ENCODE data around the gene ADAM29. TPM values are rescaled to one million over a fixed set of nuclear protein-coding genes. Genes with fewer than 3 reads are reported as not detected.
"Not testable (repeated sequence)": the region's sequence is repeated elsewhere in the genome, so short reads cannot be mapped to it uniquely, and the experiment has no call there.

Gene ADAM29
- total RNA-seq: not detected
- long read RNA-seq: 0 reads

DNA sequence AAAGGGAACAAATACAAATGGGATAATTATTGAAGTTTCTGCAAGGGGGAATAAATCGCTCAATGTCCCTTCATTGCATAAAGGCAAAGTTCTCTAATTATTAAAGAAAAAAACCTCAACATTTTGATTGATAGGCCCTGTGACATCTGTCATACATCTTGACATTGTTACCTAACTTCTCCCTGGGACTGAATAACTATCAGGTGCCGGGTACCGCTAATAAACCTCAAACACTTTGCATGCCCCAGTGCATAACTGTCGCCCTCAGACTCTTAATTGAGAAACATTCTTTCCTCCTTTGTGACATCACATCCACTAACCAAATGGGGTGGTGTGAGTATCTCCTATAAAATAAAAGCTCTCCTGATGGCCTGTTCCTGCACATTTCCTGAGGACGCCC lies at the start of gene ADAM29:
Gene ADAM29, plus strand, starts transcription at position 301 of the 400 bp plus-strand sequence. CDS start 57,168 bp downstream, outside the sequence.
- intact Hi-C loops (cut with DNase I): no loop called here
- no peak for ATAC-seq
- DNase-seq (ENCODE audit: missing footprints): no peak

DNA sequence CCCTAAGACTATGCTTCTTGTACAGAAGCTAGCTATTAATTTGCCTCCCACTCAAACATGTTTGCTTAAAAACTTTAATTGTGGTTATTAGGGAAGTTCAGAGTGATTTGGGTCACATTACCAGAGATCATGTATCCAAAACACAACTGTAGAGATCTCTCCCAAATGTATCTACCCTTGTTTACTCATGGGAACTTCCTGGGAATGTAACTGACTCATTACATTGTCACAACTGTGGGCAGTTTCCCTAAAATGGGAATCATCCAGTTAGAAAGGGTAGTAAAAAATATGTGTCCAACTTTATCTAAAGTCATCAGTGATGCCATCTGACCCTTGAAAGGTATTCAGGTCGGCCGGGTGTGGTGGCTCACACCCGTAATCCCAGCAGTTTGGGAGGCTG lies 48.8 kb upstream of the ADAM29 start:
- intact Hi-C loops (cut with DNase I): no loop called here
- ATAC-seq: no peak
- no peak for DNase-seq (ENCODE audit: missing footprints)

DNA sequence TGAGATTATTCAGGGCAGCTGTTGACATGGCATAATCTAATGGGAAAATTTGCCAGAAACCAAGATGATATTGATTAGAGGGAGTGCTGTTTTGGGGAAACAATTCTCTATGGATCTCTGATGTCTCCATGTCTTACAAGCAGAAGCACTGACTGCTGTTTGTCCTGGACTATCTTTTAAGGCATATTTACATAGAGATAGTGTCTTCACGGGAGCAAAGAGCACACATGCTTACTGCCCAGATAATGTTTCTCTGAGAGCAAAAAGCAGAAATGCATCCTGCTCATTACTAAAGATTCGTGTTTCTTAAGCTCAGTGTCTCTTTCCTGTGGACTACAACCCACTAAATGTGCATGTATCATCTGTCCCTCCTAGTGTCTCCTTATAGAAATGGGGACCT lies 47.8 kb upstream of the ADAM29 start:
- ATAC-seq (no peak), DNase-seq (ENCODE audit: missing footprints) (no peak)
- intact Hi-C loops (cut with DNase I): no loop called here

DNA sequence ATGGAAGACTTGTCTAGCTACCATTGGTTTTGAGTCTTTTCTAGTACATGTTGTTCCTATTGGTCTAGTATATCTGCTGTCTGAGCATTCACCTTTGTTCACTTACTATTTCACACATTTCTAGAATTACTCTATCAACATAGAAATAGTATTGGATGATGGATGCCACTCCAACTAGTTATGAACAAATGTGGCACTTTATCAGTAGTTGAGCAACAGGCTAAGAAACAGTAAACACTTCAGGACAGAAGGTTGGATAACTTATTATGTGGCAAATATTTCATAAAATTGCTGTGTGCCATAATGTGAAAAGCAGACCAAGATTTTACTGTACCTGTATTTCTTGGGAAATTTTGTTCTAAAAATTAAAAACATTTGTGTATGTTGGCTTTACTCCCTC lies 46.8 kb upstream of the ADAM29 start:
- ATAC-seq (no peak), DNase-seq (ENCODE audit: missing footprints) (no peak)
- intact Hi-C loops (cut with DNase I): no loop called here

DNA sequence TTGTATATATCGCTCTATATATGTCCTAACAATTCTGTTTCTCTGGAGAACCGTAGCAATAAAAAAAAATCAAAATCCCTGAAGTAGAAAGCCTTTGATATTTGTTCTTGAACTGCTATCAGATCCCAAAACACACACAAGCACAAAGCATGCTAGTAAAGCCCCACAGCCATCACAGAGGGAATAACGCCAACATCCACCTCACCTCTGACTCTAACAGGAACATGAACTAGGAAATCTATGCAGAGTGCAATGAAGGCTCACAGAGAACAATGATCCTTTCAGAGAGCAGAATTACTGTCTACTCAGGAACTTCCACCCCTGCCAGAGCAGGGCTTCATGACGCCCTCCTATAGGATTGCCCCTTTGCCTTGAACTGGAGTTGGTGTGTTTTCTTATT lies 45.0 kb upstream of the ADAM29 start:
- ATAC-seq; DNase-seq (ENCODE audit: missing footprints); intact Hi-C loops (cut with DNase I): not testable (repeated sequence)

DNA sequence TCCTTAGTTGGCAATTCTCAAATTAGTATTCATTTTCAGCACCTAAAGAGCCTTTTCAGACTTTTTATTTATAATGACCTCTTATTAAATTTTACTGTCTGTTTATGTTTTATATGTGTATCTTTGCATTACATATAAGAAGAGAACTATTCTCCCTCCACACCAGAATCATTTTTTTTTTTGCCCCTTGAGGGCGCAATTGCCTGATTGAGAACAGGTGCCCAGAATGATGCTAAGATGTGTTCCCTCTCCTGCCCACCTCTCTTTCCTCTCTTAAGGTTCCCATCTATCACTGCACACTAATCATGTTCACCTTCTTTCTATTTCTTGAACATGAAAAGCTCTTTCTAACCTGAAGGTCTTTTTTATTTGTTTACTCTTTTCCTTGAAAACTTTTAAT lies 44.2 kb upstream of the ADAM29 start:
- ATAC-seq: no peak
- intact Hi-C loops (cut with DNase I): no loop called here
- DNase-seq (ENCODE audit: missing footprints): no peak

DNA sequence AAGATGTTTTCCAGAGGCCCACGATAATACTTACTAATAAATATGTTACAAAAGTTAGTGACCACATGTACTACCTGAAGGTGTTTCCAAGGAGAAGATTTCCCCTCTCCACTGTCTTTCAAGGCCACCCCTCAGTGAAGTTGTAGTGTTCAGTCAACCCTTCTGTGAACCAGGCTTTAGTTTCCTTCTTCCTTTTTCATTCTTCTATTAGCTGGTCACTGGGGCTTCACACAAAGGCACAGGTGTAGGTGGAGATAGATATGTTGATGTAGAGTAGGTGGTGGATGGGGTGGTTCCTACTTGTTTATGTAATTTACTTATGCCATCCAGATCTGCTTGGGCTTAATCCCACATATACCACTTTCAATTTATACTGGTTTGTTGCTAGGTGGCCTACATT lies 43.3 kb upstream of the ADAM29 start:
- DNase-seq (ENCODE audit: missing footprints): no peak
- intact Hi-C loops (cut with DNase I): no loop called here
- no peak for ATAC-seq

DNA sequence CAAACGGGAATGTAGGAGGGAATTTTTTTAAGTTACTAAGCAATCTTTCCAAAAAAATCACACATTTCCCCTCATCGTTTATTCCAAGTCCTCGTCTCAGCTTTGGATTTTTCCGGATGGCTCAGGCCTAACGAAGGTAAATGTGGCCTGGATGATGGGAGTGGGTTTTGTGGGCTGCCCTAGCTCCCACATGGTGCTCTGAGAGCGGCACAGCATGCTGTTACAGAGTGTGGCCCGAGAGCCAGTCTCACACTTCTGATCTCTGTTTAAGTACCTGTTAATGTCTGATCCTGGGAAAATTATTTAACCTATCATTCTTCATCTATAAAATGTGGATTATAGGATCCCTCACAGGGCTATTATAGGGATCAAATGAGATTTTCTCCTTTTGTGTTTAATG lies 38.2 kb upstream of the ADAM29 start:
- ATAC-seq (no peak), DNase-seq (ENCODE audit: missing footprints) (no peak)
- intact Hi-C loops (cut with DNase I): no loop called here

DNA sequence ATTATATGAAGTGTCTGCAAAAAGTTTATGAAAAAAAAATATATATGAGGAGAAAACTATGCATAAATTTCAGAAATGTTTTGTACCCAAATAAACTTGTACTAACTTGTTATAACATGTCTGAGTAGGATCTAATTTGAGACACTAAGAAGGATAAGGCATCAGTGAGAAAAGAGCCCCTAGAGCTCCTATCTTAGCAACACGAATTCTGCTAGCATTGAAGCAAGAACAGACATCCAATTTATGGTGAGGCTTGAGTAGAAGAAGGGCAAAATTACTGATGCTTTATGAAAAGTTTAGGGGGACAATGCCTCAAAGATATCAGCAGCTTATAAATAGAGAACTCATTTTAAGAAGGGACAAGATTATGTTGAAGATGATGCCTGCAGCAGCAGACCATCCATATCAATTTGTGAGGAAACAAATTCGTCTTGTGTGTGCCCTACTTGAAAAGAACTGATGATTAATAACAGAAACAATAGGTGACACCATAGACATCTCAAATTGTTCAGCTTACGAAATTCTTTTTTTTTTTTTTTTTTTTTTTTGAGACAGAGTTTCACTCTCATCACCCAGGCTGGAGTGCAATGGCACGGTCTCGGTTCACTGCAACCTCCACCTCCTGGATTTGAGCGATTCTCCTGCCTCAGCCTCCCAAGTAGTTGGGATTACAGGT lies 35.7 kb upstream of the ADAM29 start:
- ATAC-seq (no peak), DNase-seq (ENCODE audit: missing footprints) (no peak)
- intact Hi-C loops (cut with DNase I): no loop called here

DNA sequence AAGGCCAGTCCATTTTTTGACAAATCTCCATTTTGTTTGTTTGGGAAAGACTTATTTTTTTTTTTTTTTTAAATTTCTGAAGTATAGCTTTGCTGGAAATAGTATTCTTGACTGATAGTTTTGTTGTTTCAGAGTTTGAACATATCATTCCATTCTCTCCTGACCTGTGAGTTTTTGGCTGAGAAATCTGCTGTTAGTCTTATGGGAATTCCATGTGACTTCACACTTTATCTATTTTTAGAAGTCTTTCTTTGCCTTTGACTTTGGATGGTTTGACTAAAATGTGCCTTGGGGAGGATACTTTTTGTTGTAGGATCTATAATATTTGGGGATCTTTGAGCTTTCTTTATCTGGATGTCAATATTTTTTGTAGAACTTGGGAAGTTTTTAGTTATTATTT lies 10.7 kb upstream of the ADAM29 start:
- intact Hi-C loops (cut with DNase I): no loop called here
- DNase-seq (ENCODE audit: missing footprints) (no peak), ATAC-seq (no peak)

DNA sequence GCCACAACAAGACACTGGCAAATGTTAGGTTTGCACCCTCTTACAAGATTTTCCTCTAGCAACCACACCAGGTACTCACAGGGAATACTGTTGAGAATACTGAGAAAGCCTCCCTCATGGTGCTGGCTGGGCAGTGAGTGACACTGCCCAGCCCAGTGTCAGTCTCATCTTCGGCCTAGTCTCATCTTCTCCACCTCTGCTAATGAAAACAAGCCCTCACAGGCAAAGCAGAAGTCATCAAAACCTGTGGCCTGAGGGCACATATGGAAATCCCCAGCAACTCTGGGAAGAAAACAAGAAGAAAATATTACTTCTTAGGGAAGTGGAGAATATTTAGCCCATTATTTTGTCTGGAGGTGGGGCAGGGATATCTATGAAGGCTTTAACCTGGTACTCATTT lies 7.9 kb upstream of the ADAM29 start:
- ATAC-seq (no peak), DNase-seq (ENCODE audit: missing footprints) (no peak)
- intact Hi-C loops (cut with DNase I): no loop called here

DNA sequence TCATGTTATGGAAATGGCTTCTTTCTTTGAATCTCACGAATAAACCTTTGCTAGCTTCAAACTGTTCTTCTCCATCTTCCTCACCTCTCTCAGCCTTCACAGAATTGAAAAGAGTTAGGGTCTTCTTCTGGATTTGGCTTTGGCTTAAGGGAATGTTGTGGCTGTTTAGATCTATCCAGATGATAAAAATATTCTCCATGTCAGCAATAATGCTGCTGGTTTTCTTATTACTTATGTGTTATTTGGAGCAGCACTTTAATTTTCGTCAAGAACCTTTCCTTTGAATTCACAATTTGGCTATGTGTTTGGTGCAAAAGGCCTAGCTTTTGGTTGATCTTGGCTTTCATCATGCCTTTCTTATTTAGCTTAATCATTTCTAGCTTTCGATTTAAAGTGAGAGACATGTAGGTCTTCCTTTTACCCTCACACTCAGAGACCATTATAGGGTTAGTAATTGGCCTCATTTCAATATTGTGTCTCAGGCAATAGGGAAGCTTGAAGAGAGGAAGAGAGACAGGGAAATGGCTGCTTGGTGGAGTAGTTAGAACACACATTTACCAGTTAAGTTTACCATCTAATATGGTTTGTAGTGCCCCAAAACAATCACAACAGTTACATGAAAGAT lies 5.1 kb upstream of the ADAM29 start:
- no peak for ATAC-seq

DNA sequence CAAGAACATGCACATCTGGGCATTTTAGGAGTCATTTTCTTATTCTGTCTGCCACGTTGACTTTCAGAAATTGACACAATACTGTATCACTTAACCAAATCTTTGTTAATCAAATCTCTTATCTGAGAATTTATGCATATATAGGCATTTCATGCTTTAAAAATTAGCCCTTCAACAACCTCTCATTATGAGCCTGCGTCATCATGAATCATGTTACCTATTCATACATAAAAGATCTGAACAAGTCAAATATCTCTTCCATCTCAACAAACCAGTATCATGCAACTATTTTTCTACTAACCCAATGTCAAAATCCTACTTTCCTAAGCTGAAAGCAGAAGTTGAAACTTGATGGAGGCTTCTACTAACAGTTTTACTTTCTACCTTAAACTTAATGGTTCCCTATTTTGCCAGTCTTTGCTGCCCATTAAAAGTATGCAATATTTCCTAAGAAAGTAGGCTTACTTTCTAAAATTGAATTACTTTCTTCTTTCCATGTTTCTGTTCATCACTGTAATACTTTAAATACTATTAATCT lies 1.8 kb downstream of the ADAM29 start:
- DNase-seq (ENCODE audit: missing footprints): no peak
- ATAC-seq: no peak
- intact Hi-C loops (cut with DNase I): no loop called here

More for the DNA sequence above, 5.1 kb upstream of the ADAM29 start:
- intact Hi-C loops (cut with DNase I): no loop called here
- DNase-seq (ENCODE audit: missing footprints): no peak

DNA sequence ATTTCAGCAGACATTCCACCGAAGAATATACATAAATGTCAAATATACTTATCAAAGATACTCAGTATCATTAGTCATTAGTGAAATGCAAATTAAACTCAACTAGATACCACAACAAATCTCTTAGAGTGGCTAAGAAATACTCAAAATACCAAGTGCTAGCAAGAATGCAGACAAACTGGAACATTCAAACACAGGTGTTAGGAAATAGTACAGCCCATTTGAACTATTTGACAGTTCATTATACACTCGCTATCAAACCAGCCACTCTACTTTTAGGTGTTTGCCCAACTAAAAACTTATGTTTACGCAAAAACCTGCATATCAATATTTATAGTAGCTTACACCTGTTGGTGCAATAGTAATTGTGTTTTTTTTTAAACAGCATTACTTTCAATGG lies 8.8 kb downstream of the ADAM29 start:
- no peak for ATAC-seq
- DNase-seq (ENCODE audit: missing footprints): no peak
- intact Hi-C loops (cut with DNase I): no loop called here

DNA sequence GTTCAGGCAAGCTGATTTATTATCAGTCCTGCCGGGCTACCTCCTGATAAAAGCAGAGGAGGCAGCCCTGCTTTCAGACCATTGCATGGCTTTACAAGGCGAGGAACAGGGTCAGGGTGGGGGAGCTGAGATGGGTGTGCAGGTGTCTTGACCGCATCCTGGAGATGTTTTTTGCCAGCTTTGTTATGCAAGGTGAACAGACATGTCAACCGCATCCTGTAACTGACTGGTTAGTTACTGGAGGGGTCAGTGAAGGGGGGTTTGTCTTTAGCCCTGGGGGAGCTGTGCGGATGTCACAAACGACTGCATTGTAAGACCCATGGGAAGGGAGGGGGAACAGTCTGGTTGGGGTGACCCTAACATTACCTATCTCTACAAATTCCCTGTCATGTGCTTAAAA lies 10.0 kb downstream of the ADAM29 start:
- intact Hi-C loops (cut with DNase I): no loop called here
- DNase-seq (ENCODE audit: missing footprints) (no peak), ATAC-seq (no peak)

DNA sequence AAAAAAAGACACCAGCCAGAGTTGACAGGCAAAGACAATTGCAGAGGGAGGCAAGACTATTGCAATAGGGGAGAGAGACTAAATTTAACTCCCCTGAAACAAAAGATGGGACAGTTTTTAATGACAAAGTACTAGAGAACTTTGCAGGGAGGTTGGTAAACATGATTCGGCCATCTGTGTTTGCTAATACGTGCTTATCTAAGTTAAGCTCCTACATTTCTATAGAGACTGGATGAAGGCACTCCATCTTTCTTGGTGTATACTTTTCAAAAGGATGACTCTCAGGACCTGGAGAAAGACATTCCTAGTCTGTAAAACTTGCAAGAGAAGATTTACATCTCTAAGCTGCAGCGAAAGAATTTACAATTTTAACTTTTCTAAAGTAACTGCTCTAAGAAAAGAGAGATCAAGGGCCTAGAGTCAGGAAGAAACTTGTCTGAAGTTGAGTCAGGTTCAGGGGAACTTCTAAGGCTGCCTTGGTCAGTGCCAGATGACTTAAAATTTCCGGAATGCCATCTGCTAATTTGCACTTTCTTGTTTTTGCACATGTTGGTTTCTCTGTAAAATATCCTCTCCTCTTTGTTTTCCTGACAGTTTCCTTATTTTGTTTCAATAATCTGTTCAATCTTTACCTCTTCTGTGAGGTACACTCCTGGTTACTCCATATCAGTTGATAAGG lies 10.6 kb downstream of the ADAM29 start:
- no peak for ATAC-seq
- intact Hi-C loops (cut with DNase I): no loop called here
- no peak for DNase-seq (ENCODE audit: missing footprints)

DNA sequence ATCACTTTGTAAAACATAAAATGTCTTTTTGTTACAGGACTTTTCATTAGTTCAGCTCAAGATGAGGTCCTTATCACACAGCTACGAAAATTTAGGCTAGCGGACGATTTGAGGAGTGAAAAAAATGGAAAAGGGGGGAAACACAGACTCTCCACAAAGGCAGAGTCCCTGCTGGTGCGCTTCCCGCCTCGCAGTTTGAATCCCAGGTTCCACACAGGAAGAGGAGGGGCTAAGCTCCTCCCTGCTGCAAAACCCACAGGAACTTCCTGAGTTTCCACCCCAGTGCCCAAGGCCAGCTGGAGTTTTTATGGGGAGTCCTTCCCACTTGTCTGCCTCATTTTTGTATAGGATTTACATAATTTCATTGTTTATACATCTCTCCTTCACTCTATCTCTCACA lies 11.2 kb downstream of the ADAM29 start:
- ATAC-seq: no peak
- intact Hi-C loops (cut with DNase I): no loop called here
- DNase-seq (ENCODE audit: missing footprints): no peak

DNA sequence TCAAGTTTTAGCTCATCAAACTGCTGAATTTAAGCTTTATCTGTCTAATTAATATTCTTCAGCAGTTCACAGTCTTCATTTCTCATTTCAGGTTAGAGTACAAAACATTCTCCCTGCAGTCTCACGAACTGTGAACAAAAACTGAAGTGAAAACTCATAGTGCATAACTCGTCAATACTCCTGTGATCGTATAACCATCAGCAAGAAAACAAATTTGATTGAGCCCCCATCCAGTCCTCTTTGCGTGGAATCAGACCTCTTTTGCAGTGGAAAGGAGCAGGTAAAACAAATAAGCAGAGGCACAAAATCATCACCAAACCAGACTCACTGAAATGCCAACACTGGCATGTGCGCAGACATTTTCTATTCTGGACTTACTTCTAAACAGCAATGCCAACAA lies 12.7 kb downstream of the ADAM29 start:
- ATAC-seq (no peak), DNase-seq (ENCODE audit: missing footprints) (no peak)
- intact Hi-C loops (cut with DNase I): no loop called here

DNA sequence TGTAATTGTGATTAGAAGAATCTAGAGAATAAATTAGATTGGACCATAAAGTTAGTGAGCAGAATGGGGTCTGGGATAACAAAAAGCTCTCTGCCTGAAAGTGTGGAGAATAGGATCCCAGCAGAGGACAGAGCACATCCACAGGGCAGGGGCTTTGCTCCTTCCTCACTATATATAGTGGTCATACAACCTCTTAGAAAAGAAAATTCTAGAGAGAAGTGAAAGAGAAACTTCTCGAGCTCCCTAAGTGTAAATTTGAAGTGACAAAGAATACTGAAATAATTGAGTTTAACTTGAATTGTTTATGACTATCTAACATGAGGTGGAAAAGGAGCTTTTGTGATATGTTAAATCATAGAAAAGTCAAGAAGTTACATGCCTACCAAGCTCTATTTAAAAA lies 14.9 kb downstream of the ADAM29 start:
- DNase-seq (ENCODE audit: missing footprints) (no peak), ATAC-seq (no peak)
- intact Hi-C loops (cut with DNase I): no loop called here

DNA sequence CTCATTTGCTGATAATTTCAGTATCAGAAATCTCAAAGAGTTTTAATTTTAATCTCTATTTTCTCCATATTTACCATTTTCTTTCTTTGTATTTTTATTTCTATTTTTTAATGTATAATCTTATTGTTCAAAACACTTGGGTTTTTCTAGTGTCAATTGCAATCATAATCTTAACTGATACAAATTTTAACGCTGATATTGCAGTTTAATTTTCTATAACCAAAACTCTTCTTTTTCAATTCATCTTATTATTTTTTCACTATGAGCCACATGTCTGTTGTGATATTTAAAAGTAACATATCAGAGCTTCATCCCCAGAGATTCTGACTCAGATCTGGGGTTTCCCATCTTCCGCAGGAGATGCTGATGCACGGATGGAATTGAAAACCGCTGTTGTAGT lies 16.2 kb downstream of the ADAM29 start:
- intact Hi-C loops (cut with DNase I): no loop called here
- ATAC-seq (no peak), DNase-seq (ENCODE audit: missing footprints) (no peak)
